Hematopoietic multipotent progenitor cell treated with erythropoietin and hydrocortisone succinate and interleukin-3 and kit ligand, for 15 days (in vitro differentiated cells): ENCODE data around the gene GUF1.
A peak's percentile ranks its signal among the peaks of the same experiment; 100 is the strongest.

Experiments used
- DNase-seq: peaks from one replicate; pipeline ENCODE4 v3.0.0-alpha.2; 2015; ENCODE audit warnings: low spot score

Gene GUF1

GRCh38 chr4:44678094-44679041 lies at the start of gene GUF1:
Gene GUF1, plus strand, starts transcription at chr4:44678420. Its CDS starts 203 bp downstream, at chr4:44678623.
- peak; percentile 91 for DNase-seq

- DNase-seq = peak; percentile 51
Measured at GRCh38 chr4:44629280-44629866, 48.8 kb upstream of the GUF1 start.

- DNase-seq = no peak
Measured at GRCh38 chr4:44632089-44632488, 46.1 kb upstream of the GUF1 start.

DNA sequence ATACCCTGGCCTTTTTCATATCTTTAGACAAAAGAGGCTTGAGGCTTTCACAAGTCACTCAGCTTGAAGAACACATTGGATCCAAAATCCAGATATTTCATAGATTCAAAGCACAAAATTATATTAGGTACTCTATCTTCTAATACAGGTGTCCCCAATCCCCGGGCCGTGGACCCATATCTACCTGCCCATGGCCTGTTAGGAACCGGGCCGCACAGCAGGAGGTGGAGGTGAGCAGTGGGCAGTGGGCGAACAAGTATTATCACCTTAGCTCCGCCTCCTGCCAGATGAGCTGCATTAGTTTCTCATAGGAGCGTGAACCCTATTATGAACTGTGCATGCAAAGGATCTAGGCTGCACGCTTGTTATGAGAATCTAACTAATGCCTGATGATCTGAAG lies 45.5 kb upstream of the GUF1 start:
- DNase-seq = no peak

- DNase-seq = no peak
Measured at GRCh38 chr4:44638091-44638490, 40.1 kb upstream of the GUF1 start.

- DNase-seq = no peak
Measured at GRCh38 chr4:44646151-44646550, 32.1 kb upstream of the GUF1 start.

DNA sequence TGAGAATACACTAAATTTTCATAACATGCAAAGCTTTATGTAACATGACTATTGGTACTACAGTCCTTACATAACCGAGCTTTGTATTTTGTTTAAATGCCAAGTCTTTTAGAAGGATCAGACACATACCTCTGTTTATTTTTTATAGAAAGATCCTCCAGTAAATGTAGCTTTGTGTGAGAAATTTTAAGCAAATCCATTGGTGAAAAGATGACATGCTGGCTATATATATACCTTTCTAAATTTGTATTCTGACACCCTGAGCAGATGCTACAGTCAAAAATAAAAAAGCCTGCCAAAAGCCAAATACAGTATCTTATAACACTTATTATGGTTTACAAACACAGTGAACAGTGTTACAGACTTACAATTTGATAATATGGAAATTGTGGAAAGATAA lies 26.8 kb upstream of the GUF1 start, which contains the start of gene YIPF7:
Gene YIPF7, minus strand, starts transcription at position 201 of the 400 bp plus-strand sequence. CDS start 1,525 bp downstream, outside the sequence.
- no peak for DNase-seq

GRCh38 chr4:44652002-44652401 lies 26.2 kb upstream of the GUF1 start:
- DNase-seq = no peak

DNA sequence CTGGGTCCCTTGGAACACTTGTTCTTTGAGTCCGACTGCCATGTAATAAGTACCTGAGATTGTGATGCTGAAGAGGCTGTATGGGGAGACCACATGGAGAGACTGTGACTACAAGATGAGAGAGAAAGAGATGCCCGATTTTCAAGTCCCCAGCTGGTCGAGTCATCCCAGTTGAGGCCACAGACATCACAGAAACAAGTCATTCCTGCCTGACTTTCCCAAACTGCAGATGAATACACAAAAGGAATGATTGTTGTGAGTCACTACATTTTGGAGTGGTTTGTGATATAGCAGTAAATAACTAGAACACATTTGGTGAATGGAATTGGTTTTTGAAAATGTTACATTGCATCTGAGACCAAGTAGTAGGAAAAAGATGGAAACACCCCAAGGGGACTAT lies 17.8 kb upstream of the GUF1 start:
- DNase-seq = no peak

DNA sequence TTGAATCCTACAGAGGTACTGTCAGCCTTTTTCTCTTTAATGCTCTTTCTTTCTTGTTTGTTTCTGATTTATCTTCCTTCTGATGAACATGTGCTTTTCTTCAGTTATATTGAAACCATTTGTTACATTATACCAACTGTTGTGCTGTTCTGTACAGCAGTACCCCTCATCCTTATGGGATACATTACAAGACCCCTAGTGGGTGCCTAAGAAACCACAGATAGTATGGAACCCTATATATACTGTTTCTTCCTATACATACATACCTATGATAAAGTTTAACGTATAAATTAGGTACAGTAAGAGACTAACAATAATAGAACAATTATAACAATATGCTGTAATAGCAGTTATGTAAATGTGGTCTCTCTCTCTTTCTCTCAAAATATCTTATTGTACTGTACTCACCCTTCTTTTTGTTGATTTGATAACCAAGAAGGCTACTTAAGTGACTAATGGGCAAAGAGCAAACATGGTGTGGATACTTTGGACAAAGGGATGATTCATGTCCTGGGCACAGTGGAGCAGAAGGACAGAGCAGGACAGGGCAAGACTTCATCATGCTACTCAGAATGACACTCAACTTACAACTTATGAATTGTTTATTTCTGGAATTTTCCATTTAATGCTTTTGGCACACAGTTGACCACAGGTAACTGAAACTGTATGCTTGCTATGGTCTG lies 16.1 kb upstream of the GUF1 start:
- DNase-seq = no peak

DNA sequence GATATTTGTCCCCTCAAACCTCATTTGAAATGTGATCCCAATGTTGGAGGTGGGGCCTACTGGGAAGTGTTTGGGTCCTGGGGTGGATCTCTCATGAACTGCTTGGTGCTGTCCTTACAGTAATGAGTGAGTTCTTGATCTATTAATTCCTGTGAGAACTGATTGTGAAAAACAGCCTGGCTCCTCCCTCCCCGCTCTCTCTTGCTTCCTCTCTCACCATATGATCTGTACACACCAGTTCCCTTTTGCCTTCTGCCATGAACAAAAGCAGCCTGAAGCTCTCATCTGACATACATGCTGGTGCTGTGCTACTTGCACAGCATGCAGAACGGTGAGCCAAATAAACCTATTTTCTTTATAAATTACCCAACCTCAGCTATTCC lies 15.6 kb upstream of the GUF1 start:
- DNase-seq = no peak

DNA sequence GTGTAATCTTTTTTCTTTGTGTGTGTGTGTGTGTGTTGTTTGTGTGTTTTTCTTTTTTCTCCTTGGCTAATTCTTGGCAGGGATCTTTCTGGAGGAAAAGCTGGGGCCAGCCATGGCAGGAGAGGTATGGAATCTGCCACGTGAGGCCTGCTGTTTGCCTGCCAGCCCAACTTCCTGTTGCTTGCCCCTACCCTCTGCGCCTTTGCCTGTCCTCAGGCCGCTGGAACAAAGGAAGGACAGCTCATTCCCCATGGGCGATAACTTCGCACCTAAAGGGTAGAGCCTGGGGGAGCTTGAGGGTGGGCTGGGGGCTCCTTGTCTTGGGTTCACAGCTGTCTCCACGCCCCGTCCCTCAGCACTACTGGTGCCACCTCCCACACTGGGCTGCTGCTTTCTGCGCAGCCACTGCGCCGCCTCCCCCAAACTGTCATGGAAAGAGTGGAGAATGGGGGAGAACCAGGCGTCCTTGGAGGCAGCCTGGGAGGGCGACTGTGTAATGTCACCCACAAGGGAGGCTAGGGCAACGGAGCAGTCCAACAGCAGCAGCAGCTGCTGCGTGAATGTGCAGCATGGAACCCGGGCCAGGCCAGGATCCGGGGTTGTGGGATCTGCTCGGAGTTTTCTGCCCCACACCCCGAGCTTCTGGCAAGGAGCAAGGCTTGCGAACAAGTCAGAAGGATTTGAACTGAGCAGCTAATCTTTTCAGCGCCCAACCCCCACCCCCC lies 14.5 kb upstream of the GUF1 start:
- no peak for DNase-seq

DNA sequence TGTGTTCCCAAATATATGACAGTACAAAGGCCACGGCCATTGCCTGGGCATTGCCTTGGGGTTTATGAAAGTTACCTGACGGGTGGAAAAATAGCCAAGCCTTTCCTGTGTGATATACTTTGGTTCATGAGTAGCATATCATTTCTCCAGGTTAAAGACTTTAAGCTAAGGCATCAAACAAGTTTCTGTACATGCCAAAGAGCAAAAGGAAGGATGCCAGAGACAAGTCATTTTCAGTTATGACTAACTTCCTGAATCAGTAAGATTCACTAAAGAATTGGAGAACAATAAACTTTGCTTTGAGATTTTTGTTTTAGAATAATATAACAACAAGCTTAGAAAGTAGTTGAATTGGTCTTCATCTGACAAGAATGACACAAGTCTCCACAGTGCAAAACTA lies 9.7 kb upstream of the GUF1 start:
- no peak for DNase-seq

- no peak for DNase-seq
Measured at GRCh38 chr4:44670506-44671199, 7.6 kb upstream of the GUF1 start.

DNA sequence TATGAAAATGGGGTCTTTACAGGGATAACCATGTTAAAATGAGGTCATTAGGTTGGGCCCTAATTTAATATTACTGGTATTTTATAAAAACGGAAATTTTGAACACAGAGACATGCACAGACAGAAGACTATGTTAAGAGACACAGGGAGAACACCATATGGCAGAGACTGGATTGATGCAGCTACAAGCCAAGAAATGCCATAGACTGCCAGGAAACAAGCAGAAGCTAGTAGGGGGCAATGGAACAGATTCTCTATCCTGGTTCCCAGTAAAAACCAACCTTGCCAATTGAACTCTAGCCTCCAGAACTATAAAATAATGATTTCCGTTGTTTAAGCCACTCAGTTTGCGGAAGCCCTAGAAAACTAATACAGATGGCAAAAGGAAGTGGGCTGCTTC lies 6.6 kb upstream of the GUF1 start:
- no peak for DNase-seq

GRCh38 chr4:44674471-44674870 lies 3.7 kb upstream of the GUF1 start:
- DNase-seq = peak; percentile 21

DNA sequence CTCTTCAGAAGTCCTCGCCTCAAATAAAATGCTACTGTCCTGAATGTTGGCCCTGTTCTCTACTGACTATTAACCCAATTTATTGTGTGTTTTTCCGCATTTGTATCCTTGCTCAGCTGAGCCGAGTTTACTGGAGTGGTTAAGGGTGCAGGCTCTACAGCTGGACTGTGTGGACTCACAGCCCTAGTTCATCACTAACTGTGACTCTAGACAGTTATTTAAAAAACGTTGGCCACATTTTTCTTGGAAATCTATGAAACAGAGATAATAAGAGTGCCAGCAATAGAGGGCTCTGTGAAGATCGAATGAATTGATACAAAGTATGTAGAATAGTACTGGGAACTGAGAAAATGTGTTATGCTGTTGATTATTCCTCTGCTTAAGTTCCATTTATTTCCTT lies 2.9 kb upstream of the GUF1 start:
- no peak for DNase-seq

DNA sequence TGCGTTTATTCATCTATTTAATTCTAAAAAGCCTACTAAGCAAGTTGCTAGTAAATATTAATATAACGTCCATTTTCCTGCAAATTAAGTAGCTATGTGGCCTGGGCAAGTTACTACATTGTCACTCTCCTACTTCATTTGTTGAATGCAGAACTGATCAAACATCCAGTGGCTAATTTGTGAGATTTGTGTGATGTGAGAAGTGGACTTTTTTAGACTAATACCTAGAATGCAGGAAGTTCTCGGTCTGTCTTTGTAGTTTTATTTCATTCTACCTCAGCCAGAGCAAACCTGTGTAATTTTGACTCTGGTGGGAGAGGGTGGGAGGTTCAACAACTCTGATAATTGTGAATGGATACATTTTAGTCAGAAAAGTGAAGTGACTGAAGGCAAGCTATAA lies 840 bp downstream of the GUF1 start:
- DNase-seq = peak; percentile 10

DNA sequence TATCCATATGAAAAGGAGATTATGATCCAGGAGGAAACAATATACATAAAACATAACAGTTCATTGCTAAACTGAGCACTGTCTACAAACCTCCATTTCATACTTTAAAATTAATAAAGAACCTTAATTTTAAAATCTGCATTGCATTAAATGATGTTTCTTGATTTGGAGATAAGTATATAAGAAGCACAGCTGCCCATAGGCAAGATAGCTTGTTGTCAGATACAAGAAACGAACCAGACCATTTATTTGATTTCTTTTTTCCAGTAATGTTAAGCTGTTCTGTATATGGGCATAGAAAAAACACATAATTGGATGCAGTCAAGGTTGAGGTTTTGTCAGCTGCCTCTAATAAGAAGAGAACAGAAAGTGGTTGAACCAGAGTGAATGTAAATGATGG lies 6.4 kb downstream of the GUF1 start:
- no peak for DNase-seq

DNA sequence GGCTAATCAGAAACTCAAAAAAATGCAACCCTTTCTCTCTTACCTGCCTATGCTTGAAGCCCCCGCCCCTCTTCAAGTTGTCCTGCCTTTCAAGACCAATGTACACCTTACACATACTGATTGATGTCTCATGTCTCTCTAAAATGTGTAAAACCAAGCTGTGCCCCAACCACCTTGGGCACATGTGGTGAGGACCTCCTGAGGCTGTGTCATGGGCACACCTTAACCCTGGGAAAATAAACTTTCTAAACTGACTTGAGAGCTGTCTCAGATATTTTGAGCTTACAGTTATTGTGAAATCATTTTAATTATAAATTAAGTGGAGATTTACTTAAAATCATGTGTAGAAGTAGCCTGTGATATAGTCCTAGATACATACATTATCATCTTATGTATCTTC lies 22.2 kb downstream of the GUF1 start:
- DNase-seq = no peak

- DNase-seq = no peak
Measured at GRCh38 chr4:44701037-44701436, 22.8 kb downstream of the GUF1 start.

GRCh38 chr4:44704673-44705072 lies 26.5 kb downstream of the GUF1 start:
- DNase-seq = no peak
